Measurements from ENCODE around the gene WASF3.

WASF3 gene

GRCh38 chr13:26563713-26564112 lies 6.2 kb downstream of the WASF3 start:
- ATAC-seq (ENCODE audit: insufficient read depth, low read depth) = no peak
- Histone ChIP-seq H3K27me3 (ENCODE audit: insufficient read depth, low read length, poor library complexity) (peaks cover 5% of the 10 kb centered on the region), H3K36me3 (ENCODE audit: insufficient read depth, low read length) (no peaks in the 10 kb centered on the region), H3K9ac (ENCODE audit: low read depth, low read length) (no peak overlapping the region), H3K27ac (ENCODE audit: low read length) (no peak overlapping the region), H4K20me1 (ENCODE audit: insufficient read depth, low read length) (no peaks in the 10 kb centered on the region), H3K4me2 (ENCODE audit: insufficient read depth, low read length) (no peak overlapping the region), H3K4me1 (ENCODE audit: insufficient read depth, low read length) (no peaks in the 10 kb centered on the region), H3K9me3 (ENCODE audit: insufficient read depth, low read length, severe bottlenecking) (no peaks in the 10 kb centered on the region), H3K79me2 (ENCODE audit: insufficient read depth, low read length) (no peaks in the 10 kb centered on the region), H2AFZ (ENCODE audit: low read depth, low read length) (no peak overlapping the region), H3K4me3 (ENCODE audit: low read depth in 1 of 2, low read length in 2 of 2) (no peak overlapping the region)
- DNase-seq = no peak
- TF ChIP-seq, protein P1, sequence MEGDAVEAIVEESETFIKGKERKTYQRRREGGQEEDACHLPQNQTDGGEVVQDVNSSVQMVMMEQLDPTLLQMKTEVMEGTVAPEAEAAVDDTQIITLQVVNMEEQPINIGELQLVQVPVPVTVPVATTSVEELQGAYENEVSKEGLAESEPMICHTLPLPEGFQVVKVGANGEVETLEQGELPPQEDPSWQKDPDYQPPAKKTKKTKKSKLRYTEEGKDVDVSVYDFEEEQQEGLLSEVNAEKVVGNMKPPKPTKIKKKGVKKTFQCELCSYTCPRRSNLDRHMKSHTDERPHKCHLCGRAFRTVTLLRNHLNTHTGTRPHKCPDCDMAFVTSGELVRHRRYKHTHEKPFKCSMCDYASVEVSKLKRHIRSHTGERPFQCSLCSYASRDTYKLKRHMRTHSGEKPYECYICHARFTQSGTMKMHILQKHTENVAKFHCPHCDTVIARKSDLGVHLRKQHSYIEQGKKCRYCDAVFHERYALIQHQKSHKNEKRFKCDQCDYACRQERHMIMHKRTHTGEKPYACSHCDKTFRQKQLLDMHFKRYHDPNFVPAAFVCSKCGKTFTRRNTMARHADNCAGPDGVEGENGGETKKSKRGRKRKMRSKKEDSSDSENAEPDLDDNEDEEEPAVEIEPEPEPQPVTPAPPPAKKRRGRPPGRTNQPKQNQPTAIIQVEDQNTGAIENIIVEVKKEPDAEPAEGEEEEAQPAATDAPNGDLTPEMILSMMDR (IDR thresholded peaks at IDR 0.05; ENCODE audit: borderline replicate concordance, extremely low read depth, low read length, poor library complexity, severe bottlenecking) = no peak
- TF ChIP-seq EZH2 (IDR thresholded peaks at IDR 0.05; ENCODE audit: borderline replicate concordance, low read depth, low read length, severe bottlenecking) = no peak

- Histone ChIP-seq H3K4me1 (ENCODE audit: insufficient read depth, low read length) (no peaks in the 10 kb centered on the region), H4K20me1 (ENCODE audit: insufficient read depth, low read length) (no peaks in the 10 kb centered on the region), H3K79me2 (ENCODE audit: insufficient read depth, low read length) (no peaks in the 10 kb centered on the region), H3K9ac (ENCODE audit: low read depth, low read length) (no peak overlapping the region), H3K27ac (ENCODE audit: low read length) (no peak overlapping the region), H2AFZ (ENCODE audit: low read depth, low read length) (no peak overlapping the region), H3K4me3 (ENCODE audit: low read depth in 1 of 2, low read length in 2 of 2) (no peak overlapping the region), H3K9me3 (ENCODE audit: insufficient read depth, low read length, severe bottlenecking) (no peaks in the 10 kb centered on the region), H3K4me2 (ENCODE audit: insufficient read depth, low read length) (no peak overlapping the region), H3K27me3 (ENCODE audit: insufficient read depth, low read length, poor library complexity) (peaks cover 9% of the 10 kb centered on the region), H3K36me3 (ENCODE audit: insufficient read depth, low read length) (no peaks in the 10 kb centered on the region)
- no peak for TF ChIP-seq EZH2 (IDR thresholded peaks at IDR 0.05; ENCODE audit: borderline replicate concordance, low read depth, low read length, severe bottlenecking)
- TF ChIP-seq, protein P1 (IDR thresholded peaks at IDR 0.05; ENCODE audit: borderline replicate concordance, extremely low read depth, low read length, poor library complexity, severe bottlenecking) = no peak
- DNase-seq = no peak
- ATAC-seq (ENCODE audit: insufficient read depth, low read depth) = no peak
These were observed 10.8 kb downstream of the WASF3 start for GRCh38 chr13:26568132-26568815.

DNA sequence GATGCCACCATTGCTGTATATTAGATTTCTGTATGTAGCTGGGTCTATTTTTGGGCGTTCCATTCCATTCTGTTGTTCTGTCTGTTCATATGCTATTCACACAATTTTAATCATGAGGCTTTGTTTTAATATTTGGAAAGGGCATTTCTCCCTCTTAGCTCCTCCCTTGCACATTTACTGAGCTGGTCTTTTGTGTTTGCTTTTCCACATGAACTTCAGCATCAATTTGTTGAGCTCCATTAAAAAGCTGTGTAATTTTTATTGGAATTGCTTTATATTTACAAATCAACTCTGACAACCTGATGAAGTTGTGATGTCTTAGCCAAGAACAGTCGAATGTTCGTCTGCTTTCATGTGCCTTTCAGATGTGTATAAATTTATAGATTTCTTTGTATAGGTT lies 14.0 kb downstream of the WASF3 start:
- no peaks in the 10 kb centered on the region for H3K79me2 ChIP-seq (ENCODE audit: insufficient read depth, low read length)
- DNase-seq = no peak
- TF ChIP-seq, protein P1 (IDR thresholded peaks at IDR 0.05; ENCODE audit: borderline replicate concordance, extremely low read depth, low read length, poor library complexity, severe bottlenecking) = no peak
- TF ChIP-seq EZH2 (IDR thresholded peaks at IDR 0.05; ENCODE audit: borderline replicate concordance, low read depth, low read length, severe bottlenecking) = no peak

More for the DNA sequence above, 14.0 kb downstream of the WASF3 start:
- Histone ChIP-seq H3K4me2 (ENCODE audit: insufficient read depth, low read length) (no peak overlapping the region), H3K4me3 (ENCODE audit: low read depth in 1 of 2, low read length in 2 of 2) (no peak overlapping the region), H3K27me3 (ENCODE audit: insufficient read depth, low read length, poor library complexity) (peaks cover 7% of the 10 kb centered on the region), H3K4me1 (ENCODE audit: insufficient read depth, low read length) (no peaks in the 10 kb centered on the region), H3K9ac (ENCODE audit: low read depth, low read length) (no peak overlapping the region), H3K27ac (ENCODE audit: low read length) (no peak overlapping the region), H3K36me3 (ENCODE audit: insufficient read depth, low read length) (no peaks in the 10 kb centered on the region), H4K20me1 (ENCODE audit: insufficient read depth, low read length) (no peaks in the 10 kb centered on the region), H3K9me3 (ENCODE audit: insufficient read depth, low read length, severe bottlenecking) (no peaks in the 10 kb centered on the region), H2AFZ (ENCODE audit: low read depth, low read length) (no peak overlapping the region)
- ATAC-seq (ENCODE audit: insufficient read depth, low read depth) = no peak

Data from DND-41 (cell line).